ENCODE measurements around the gene KRT77. TPM values are rescaled to one million over a fixed set of nuclear protein-coding genes. Genes with fewer than 3 reads are reported as not detected.

Gene KRT77
- polyA plus RNA-seq, 3 donors = not detected

DNA sequence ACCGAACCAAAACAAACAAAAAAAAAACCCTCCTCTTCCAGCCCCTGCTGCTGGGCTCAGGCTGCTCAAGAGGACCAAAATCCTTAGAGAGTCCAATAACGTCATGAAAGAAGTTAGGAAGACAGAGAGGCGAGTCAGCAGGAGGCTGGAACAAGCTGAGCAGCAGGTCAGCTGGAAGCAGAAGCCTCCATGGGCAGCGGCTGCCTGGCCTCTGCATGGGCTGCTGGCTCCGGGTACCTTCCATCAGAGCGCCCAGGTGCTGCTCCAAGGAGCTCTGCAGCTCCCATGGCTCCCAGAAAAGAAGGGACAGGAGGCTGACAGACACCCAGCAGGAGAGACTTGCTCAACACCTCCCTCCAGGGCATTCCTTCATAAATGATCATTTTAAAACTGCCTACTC is 48.1 kb downstream of the KRT77 start:
- DNase-seq = no peak

DNA sequence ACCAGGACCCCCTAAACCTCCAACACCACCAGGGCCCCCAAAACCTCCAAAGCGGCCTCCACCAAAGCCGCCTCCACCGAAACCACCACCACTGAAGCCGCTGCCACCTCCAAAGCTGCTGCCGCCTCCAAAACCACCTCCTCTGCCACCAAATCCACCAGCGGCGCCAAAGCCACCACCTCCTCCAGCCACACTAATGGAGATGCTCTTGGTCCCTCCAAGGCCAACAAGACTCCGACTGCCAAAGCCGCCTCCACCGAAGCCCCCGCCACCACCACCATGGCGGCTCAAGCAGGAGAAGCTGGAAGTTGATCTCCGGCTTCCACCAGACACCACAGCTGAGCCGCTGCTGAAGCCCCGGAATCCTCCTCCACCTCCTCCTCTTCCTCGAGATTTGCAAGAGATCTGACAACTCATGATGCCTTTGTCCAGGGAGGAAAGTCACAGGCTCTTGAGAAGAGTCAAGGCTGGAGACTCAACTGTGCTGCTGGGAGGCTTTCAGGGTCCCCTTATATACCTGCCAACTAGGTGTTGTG is 51.5 kb downstream of the KRT77 start, which contains the start of gene KRT2:
TSS of gene KRT2 (minus strand) at position 486 of the 536 bp plus-strand sequence. CDS start at position 417, 69 bp downstream.
- DNase-seq = no peak

GRCh38 chr12:52650520-52651081 is 52.7 kb downstream of the KRT77 start:
- DNase-seq = peak; percentile 23

- no peak for DNase-seq
Observed at GRCh38 chr12:52649066-52649465, 54.3 kb downstream of the KRT77 start.

DNA sequence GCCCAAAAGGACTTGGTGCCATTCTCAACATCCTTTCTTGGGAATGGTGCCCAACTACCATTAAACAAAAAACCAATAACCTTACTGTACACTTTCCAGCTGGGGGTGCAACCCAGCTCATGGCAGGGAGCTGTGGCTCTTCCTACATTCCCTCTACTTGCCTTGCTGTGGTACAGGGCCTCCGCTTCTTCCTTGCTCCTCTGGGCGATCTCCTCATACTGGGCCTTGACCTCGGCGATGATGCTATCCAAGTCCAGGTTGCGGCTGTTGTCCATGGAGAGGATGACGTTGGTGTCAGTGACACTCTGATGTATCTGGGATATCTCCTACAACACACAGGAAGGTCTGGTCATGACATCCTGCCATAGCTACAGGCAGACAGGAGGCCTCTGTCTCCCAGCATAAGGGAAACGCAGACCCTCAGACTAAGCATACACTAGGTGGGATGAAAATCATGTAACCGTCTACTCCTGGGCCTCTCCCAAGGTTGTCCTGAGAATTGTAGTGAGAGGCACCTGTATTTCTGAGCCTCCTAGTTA is 55.2 kb downstream of the KRT77 start:
- no peak for DNase-seq

GRCh38 chr12:52647601-52648000 is 55.7 kb downstream of the KRT77 start:
- no peak for DNase-seq

GRCh38 chr12:52646613-52647012 is 56.7 kb downstream of the KRT77 start:
- no peak for DNase-seq

- DNase-seq = no peak
Observed at GRCh38 chr12:52645982-52646381, 57.3 kb downstream of the KRT77 start.

- DNase-seq = no peak
Observed at GRCh38 chr12:52645120-52645761, 58.1 kb downstream of the KRT77 start.

DNA sequence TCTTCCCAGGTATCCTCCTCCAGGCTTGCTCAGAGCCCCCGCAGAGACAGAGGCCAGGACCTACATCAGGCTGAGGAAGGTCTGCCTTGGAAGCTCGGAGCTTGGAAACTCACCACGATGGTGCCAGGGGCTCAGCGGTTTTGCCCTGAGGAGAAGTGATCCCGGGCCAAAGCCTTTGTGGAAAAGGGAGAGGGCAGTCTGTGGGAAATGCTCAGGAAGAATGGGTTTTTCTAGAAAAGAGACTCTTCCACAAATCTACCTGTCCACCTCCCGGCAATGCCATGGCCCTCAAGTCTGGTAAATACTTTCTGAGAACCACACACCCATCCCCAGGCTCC is 59.3 kb downstream of the KRT77 start:
- DNase-seq = no peak

DNA sequence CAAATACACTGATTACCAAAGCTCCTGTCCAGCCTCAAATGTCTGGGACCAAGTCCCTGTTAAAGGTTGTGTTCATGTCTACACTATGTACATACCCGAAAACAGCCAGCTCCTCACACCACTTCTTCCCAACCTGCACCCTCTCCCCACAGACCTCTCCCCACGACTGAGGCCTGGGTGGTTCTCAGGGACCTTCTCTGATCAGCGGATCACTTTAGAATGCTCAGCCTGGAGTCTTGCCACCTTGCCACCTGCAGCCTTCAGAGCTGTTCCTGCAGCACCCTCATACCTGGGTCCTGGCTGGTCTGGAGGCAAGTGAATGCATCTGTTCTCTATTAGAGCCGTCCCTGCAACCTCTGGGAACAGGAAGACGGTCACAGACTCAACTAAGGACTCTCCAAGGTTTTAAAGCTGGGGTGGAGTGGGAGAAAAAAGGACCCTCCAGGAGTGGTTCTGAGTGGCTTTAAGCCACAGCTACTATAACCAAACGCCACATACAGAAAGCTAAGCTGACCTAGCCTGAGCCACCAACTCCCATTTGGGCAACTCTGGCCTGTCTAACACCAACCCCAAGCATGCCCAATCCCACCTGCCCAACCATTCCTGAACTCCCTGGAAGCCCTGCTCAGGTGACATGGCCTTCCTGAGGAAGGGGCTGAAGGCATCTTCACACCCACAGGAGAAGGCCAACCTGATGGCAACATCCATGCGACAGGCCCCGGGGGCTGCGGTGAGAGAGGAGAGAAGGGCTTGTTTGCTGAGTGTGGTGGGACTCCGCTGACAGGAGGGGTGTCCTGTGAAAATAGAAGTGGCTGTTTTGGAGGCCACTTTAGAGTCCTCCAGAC is 59.9 kb downstream of the KRT77 start:
- DNase-seq = no peak

DNA sequence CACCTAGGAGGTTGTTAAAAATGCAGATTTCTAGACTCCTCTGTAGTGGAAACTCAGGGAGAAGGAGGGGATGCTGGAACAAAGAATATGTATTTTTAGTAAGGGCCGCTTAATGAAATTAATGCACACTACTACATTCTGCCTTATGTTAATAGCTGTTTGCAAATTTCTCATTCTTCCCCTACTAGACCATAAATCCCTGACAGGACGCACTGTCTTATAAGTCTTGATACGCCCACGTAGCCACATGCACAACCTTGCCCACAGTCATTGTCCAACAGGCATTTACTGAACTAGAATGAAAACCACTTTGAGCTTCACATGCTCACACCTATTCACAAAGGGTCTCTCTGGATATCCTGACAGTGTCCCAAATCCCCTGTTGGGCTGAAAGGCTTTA is 61.9 kb downstream of the KRT77 start:
- no peak for DNase-seq

Other genes with a start within 250 kb of the KRT77 start
- not detected for gene KRT6C, start 229.7 kb downstream of the KRT77 start, polyA plus RNA-seq (ENCODE audit: insufficient read length in 3 of 3)
- not detected for gene KRT6A, start 210.3 kb downstream of the KRT77 start, polyA plus RNA-seq (ENCODE audit: insufficient read length in 3 of 3)
- gene KRT5, start 183.1 kb downstream of the KRT77 start, polyA plus RNA-seq (ENCODE audit: insufficient read length in 3 of 3) = 1 to 10 TPM in 1 of 3 donors, under 1 TPM in 2; 0.44 to 1.1 (median 0.59) TPM
- gene KRT71, start 150.4 kb downstream of the KRT77 start, polyA plus RNA-seq (ENCODE audit: insufficient read length in 3 of 3) = not detected
- gene KRT74, start 129.7 kb downstream of the KRT77 start, polyA plus RNA-seq (ENCODE audit: insufficient read length in 3 of 3) = not detected
- under 1 TPM in 1 of 3 donors, not detected in 2; 0.04 TPM for gene KRT72, start 102.1 kb downstream of the KRT77 start, polyA plus RNA-seq (ENCODE audit: insufficient read length in 3 of 3)
- gene KRT73, start 85.0 kb downstream of the KRT77 start, polyA plus RNA-seq (ENCODE audit: insufficient read length in 3 of 3) = not detected
- gene KRT2, start 51.3 kb downstream of the KRT77 start, polyA plus RNA-seq (ENCODE audit: insufficient read length in 3 of 3) = not detected
- under 1 TPM; 0.12 to 0.24 (median 0.16) TPM for gene KRT1, start 23.1 kb downstream of the KRT77 start, polyA plus RNA-seq (ENCODE audit: insufficient read length in 3 of 3)
- gene KRT76, start 73.8 kb upstream of the KRT77 start, polyA plus RNA-seq (ENCODE audit: insufficient read length in 3 of 3) = not detected
- not detected for gene KRT3, start 92.6 kb upstream of the KRT77 start, polyA plus RNA-seq (ENCODE audit: insufficient read length in 3 of 3)
- under 1 TPM; 0.40 to 0.65 (median 0.51) TPM for gene KRT4, start 110.6 kb upstream of the KRT77 start, polyA plus RNA-seq (ENCODE audit: insufficient read length in 3 of 3)
- not detected for gene KRT79, start 130.8 kb upstream of the KRT77 start, polyA plus RNA-seq (ENCODE audit: insufficient read length in 3 of 3)
- not detected for gene KRT78, start 145.5 kb upstream of the KRT77 start, polyA plus RNA-seq (ENCODE audit: insufficient read length in 3 of 3)
- gene KRT8, start 201.6 kb upstream of the KRT77 start, polyA plus RNA-seq (ENCODE audit: insufficient read length in 3 of 3) = 100 to 1,000 TPM; 234 to 269 (median 243) TPM
- gene KRT18, start 245.6 kb upstream of the KRT77 start, polyA plus RNA-seq (ENCODE audit: insufficient read length in 3 of 3) = 100 to 1,000 TPM; 180 to 199 (median 187) TPM

Data from renal pelvis (tissue), 4 donors.